Stimulated activated CD8-positive, alpha-beta memory T cell treated with anti-CD3 and anti-CD28 coated beads, Interleukin-15, amount 100 ng/mL, for 4 hours (primary cell): ENCODE measurements around the gene TXNL1.
"Not testable (repeated sequence)": the region's sequence is repeated elsewhere in the genome, so short reads cannot be mapped to it uniquely, and the experiment has no call there.

Experiments used
- DNase-seq, 2 donors: peaks; one replicate each; pipeline ENCODE4 v3.0.0-alpha.2; 2020; ENCODE audit warnings: low read depth in 2 of 2

TXNL1 gene

GRCh38 chr18:56645415-56646016 is 7.1 kb upstream of the TXNL1 start:
- DNase-seq = no peak

GRCh38 chr18:56643381-56643780 is 5.0 kb upstream of the TXNL1 start:
- no peak for DNase-seq

GRCh38 chr18:56641714-56642337 is 3.4 kb upstream of the TXNL1 start:
- no peak for DNase-seq

- no peak for DNase-seq
Measured at GRCh38 chr18:56639571-56639970, 1.2 kb upstream of the TXNL1 start.

- no peak for DNase-seq
Measured at GRCh38 chr18:56639104-56639381, 651 bp upstream of the TXNL1 start.

GRCh38 chr18:56637711-56638231 is 621 bp downstream of the TXNL1 start:
- no peak for DNase-seq

- DNase-seq = no peak
Measured at GRCh38 chr18:56637176-56637575, 1.2 kb downstream of the TXNL1 start.

- DNase-seq = no peak
Measured at GRCh38 chr18:56635007-56635406, 3.4 kb downstream of the TXNL1 start.

GRCh38 chr18:56632070-56633022 is 6.0 kb downstream of the TXNL1 start:
- DNase-seq = no peak

- no peak for DNase-seq
Measured at GRCh38 chr18:56627991-56628390, 10.4 kb downstream of the TXNL1 start.

GRCh38 chr18:56615738-56616520 is 22.5 kb downstream of the TXNL1 start:
- DNase-seq = no peak

GRCh38 chr18:56606618-56607017 is 31.8 kb downstream of the TXNL1 start:
- no peak for DNase-seq

GRCh38 chr18:56598422-56598821 is 40.0 kb downstream of the TXNL1 start:
- no peak for DNase-seq

GRCh38 chr18:56593906-56594305 is 44.5 kb downstream of the TXNL1 start:
- no peak for DNase-seq

- DNase-seq = no peak
Measured at GRCh38 chr18:56580026-56580425, 58.4 kb downstream of the TXNL1 start.

GRCh38 chr18:56579451-56579850 is 58.9 kb downstream of the TXNL1 start:
- no peak for DNase-seq

- DNase-seq = no peak
Measured at GRCh38 chr18:56576826-56577573, 61.4 kb downstream of the TXNL1 start.

GRCh38 chr18:56575819-56576663 is 62.4 kb downstream of the TXNL1 start:
- no peak for DNase-seq

- no peak for DNase-seq
Measured at GRCh38 chr18:56574861-56575260, 63.5 kb downstream of the TXNL1 start.

GRCh38 chr18:56572267-56572666 is 66.1 kb downstream of the TXNL1 start:
- not testable (repeated sequence) for DNase-seq
